SH-SY5Y (cell line): Measurements from ENCODE around the gene DHCR7.

Experiments
- GATA2 ChIP-seq: IDR thresholded peaks from 2 replicates; pipeline ENCODE4 v1.6.1; 2011; ENCODE audit warnings: mild to moderate bottlenecking, low read depth, low read length
- GATA3 ChIP-seq: IDR thresholded peaks from 2 replicates; pipeline ENCODE4 v1.6.1; 2011; ENCODE audit warnings: low read depth, mild to moderate bottlenecking, low read length, moderate library complexity

DNA sequence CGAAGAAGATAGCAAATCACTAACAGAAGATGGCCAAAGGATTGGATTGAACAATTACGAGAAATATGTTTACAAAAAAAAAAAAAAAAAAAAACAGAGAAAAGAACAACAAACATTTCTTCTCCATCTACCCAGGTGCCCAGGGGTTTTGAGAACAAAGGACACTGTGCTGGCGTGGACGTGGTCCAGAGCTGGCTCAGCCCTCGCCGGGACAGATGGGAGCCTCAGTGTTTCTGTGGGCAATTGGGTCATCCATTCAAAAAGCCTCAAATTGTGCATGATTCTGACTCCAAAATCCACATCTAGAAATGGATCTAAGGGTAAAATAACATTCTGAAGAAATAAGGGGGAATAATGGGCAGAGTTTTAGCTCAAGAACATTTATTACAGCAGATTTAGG, 63.1 kb downstream of the DHCR7 start:
- no peak for TF ChIP-seq GATA2
- TF ChIP-seq GATA3 = no peak
